Stimulated activated effector memory CD8-positive, alpha-beta T cell treated with anti-CD3 and anti-CD28 coated beads, Interleukin-12 subunit alpha, Interleukin-12 subunit beta, amount 100 ng/mL, for 72 hours (primary cell): ENCODE results near the gene IFNK.

Experiments used
- ATAC-seq: fragments of 150-1000 bp; cut with Tn5 transposase; 2 replicates; pipeline ENCODE4 v1.10.0; 2021
- DNase-seq, 2 donors: peaks; one replicate each; pipeline ENCODE4 v3.0.0; 2021 to 2022; ENCODE audit warnings: low spot score in 2 of 2
- H3K27ac Mint-ChIP-seq: one replicate; pipeline ENCODE4 v1.8.0; 2022; ENCODE audit warnings: mild to moderate bottlenecking, mixed read lengths
- H3K36me3 Mint-ChIP-seq: one replicate; pipeline ENCODE4 v1.8.0; 2022; ENCODE audit warnings: mild to moderate bottlenecking, mixed read lengths
- H3K4me1 Mint-ChIP-seq: one replicate; pipeline ENCODE4 v1.8.0; 2022; ENCODE audit warnings: mixed read lengths
- H3K4me3 Mint-ChIP-seq: one replicate; pipeline ENCODE4 v1.8.0; 2022; ENCODE audit warnings: mild to moderate bottlenecking, mixed read lengths
- H3K9me3 Mint-ChIP-seq: one replicate; pipeline ENCODE4 v1.8.0; 2022; ENCODE audit warnings: mixed read lengths

The IFNK gene

DNA sequence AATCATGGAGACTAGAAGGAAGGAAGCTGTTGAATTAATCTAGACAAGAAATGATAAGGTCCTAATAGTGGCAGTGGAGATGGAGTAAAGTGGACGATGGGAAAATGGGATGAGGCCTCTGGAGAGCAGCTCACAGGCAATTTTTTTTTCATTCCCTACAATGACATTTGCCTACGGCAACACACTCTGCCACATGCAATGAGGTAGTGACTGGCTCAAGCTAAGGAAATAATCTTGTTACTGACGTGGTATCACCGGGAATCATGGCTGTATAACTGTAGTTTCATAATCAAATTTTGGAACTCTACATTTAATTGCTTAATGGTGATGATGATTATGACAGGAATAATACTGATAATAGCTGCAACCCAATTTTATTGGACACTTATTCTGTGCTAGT is 17.6 kb downstream of the IFNK start:
- H3K4me1 Mint-ChIP-seq = no peaks in the 10 kb centered on the region
- H3K27ac Mint-ChIP-seq = no peak overlapping the region
- peaks cover under 1% of the 10 kb centered on the region for H3K36me3 Mint-ChIP-seq
- H3K4me3 Mint-ChIP-seq = no peak overlapping the region
- H3K9me3 Mint-ChIP-seq = no peaks in the 10 kb centered on the region
- ATAC-seq (no peak), DNase-seq (no peak)

DNA sequence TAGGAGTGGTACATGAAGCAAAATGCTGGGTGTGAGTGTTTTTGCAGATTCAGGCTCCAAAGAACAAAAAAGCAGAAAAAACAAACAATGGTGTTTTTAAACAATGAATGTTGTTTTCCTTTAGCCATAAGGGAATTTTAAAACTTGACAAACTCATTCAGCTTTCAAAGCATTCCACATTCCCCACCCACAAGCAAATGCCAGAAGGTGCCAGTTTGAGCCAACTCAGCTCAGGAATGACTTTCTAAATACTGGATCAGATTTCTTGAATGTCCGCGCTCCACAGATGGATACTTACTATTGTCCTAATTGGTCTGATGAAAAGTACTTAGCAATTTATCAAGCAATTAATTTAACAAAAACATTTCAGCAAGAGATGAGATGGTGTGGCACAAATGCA is 18.4 kb downstream of the IFNK start:
- no peak overlapping the region for H3K27ac Mint-ChIP-seq
- H3K36me3 Mint-ChIP-seq = peaks cover 6% of the 10 kb centered on the region
- no peaks in the 10 kb centered on the region for H3K4me1 Mint-ChIP-seq
- ATAC-seq = no peak
- no peak overlapping the region for H3K4me3 Mint-ChIP-seq
- no peak for DNase-seq
- no peaks in the 10 kb centered on the region for H3K9me3 Mint-ChIP-seq

DNA sequence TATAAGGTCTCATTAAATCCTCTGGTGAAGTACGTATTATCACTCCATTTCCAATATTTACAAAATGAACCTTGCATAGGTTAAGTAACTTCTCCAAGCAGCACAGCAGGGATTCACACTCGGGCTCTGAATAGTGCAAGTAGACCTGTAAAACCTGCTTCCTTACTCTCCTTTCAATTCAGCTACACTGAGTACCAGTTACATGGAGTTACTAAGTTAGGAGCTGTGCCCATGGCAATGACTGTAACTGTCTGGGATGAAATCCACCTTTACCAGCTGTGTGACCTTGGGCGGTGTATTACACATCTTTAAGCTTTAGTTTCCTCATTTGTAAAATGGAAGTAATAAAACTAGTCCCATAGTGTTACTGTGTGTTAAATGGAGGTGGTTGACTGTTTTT is 21.4 kb downstream of the IFNK start:
- Mint-ChIP-seq H3K4me3 (no peak overlapping the region), H3K27ac (no peak overlapping the region), H3K36me3 (peaks cover 13% of the 10 kb centered on the region), H3K4me1 (no peaks in the 10 kb centered on the region), H3K9me3 (no peaks in the 10 kb centered on the region)
- no peak for ATAC-seq
- no peak for DNase-seq

DNA sequence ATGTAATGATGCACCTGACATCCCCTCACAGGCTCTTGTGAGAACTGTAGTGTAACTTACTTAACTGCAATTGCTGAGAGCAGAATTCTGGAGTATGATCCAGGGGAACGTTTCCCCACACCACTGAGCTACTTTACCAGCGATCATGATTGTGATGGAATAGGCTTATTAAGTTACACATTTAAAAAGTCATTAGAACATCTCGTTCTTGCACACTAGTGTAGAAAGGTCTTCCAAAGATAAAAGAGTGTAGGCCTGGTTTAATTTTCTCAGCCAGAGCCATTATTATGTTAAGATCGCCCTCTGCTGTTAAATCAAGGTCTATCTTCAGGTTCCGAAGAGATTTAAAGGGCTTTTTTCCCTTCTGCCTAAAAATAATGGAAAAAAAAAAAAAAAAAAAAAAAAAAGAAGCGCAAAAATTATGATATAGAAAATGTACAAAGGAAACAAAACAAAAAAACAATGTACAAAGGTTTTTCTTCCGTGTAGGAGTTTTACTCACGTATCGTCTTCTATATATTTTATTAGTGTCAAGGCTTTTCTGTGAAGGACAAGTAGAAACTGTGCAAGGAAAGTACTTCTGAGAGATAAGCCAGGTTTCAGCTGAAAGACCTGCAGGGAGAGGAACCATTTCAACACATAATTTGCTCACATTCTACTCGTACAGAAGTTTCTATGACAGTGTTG is 24.1 kb downstream of the IFNK start:
- H3K4me3 Mint-ChIP-seq = no peak overlapping the region
- no peak for ATAC-seq
- no peaks in the 10 kb centered on the region for H3K9me3 Mint-ChIP-seq
- H3K36me3 Mint-ChIP-seq = peaks cover 19% of the 10 kb centered on the region
- H3K4me1 Mint-ChIP-seq = no peaks in the 10 kb centered on the region
- DNase-seq = no peak
- no peak overlapping the region for H3K27ac Mint-ChIP-seq

DNA sequence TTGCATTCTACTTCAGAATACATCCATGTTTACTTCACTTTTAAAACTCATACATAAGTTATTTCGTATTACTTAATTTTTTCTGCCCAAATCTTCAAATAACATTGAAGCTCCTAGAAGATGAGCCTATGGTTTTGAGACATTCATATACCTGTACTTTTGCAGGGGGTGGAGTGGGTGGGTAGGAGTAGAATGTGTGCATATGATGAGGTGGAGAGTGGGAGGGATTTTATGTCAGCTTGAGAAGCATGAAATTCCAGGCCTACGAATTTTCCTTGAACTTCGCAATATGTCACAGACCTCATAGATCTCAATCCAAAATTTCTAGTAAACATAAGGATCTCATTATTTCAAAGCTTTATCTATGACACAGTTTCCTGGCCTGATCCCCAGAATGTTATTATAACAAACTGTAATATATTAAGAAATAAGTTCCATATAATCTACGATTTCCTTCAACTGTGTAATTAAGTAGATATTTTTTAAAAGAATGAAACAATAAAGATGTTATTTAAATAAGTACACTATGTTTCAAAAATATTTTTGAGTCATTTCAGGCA is 25.2 kb downstream of the IFNK start:
- Mint-ChIP-seq H3K4me3 (no peak overlapping the region), H3K9me3 (no peaks in the 10 kb centered on the region), H3K4me1 (no peaks in the 10 kb centered on the region), H3K27ac (no peak overlapping the region), H3K36me3 (peaks cover 28% of the 10 kb centered on the region)
- DNase-seq = no peak
- ATAC-seq = no peak

DNA sequence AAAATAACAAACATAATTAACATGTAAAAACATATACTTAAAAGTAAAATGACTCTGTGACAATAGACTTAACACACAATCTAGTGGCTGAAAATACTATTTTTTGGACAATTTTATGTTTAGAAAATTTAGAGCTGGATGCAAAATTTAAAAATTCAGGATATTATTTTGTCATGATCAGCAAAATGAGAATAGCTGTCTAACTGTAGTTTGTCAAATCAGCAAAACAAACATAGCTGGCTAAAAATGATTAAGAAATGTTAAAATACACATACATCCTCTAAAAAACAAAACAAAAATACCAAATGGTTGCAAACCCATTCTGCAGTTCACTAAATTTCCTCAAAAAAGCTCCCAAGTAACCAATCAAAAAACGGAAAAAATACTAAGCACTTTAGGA is 30.6 kb downstream of the IFNK start:
- Mint-ChIP-seq H3K4me1 (no peaks in the 10 kb centered on the region), H3K27ac (no peak overlapping the region), H3K4me3 (no peak overlapping the region), H3K9me3 (no peaks in the 10 kb centered on the region), H3K36me3 (peaks cover 30% of the 10 kb centered on the region)
- no peak for DNase-seq
- ATAC-seq = no peak

DNA sequence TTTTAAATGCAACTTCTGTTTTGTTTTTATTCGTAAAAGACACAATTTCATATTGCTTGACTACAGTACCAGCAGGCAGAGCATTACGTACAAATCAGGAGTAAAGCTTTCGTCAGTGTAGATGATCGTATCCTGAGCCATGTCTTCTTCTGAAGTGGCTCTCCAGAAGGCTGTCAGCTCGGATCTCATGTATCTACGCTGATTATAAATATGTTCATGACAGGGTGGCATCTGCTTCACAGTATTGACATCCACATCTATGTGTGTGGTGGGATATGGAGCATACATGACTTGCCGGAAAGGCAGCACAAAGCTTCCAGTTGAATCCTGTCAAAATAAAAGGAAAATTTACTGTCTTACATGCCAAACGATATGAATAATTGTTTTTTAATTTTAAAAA is 32.4 kb downstream of the IFNK start:
- H3K9me3 Mint-ChIP-seq = no peaks in the 10 kb centered on the region
- peaks cover 31% of the 10 kb centered on the region for H3K36me3 Mint-ChIP-seq
- H3K27ac Mint-ChIP-seq = no peak overlapping the region
- DNase-seq (no peak), ATAC-seq (no peak)
- H3K4me1 Mint-ChIP-seq = peaks cover 1% of the 10 kb centered on the region
- no peak overlapping the region for H3K4me3 Mint-ChIP-seq

DNA sequence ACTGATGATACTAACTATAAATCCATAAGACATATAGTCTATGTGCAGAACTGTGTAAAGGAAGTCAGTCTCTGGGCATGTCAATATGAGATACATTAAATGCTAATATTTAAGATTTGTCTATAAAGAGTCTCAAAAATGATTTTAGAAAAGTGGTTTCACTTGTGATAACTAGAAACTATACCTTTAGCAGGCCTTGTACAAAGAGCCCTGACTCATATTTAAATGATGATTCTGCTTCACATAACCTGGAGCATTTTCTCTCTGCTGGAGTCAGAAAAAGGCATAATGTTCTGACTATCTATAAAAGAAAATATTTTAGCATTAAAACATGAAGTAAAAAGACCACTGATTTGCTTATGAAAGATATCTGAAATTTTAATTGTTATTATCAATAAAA is 34.2 kb downstream of the IFNK start:
- H3K9me3 Mint-ChIP-seq = no peaks in the 10 kb centered on the region
- no peak for ATAC-seq
- no peak overlapping the region for H3K4me3 Mint-ChIP-seq
- H3K27ac Mint-ChIP-seq = no peak overlapping the region
- H3K4me1 Mint-ChIP-seq = peaks cover 6% of the 10 kb centered on the region
- no peak for DNase-seq
- H3K36me3 Mint-ChIP-seq = peaks cover 30% of the 10 kb centered on the region

DNA sequence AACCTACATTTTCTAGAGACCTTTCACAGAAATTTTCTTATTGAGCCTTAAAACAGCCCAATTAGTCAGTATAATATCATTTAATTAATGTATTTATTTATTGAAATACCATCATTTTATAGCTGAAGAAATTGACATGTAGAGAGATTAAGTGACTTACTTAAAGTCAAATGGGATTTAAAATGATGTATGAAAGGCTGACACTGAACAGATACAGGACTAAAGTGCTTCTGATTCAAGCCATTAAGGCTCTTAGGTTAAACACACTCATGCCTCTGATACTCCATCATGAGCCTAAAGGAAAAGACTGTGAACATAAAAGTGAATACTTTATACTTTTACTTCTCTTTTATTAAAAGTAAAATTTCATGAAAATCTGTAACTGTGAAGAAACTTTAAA is 36.4 kb downstream of the IFNK start:
- DNase-seq (no peak), ATAC-seq (no peak)
- Mint-ChIP-seq H3K36me3 (peaks cover 19% of the 10 kb centered on the region), H3K27ac (no peak overlapping the region), H3K4me1 (peaks cover 6% of the 10 kb centered on the region), H3K9me3 (no peaks in the 10 kb centered on the region), H3K4me3 (no peak overlapping the region)

DNA sequence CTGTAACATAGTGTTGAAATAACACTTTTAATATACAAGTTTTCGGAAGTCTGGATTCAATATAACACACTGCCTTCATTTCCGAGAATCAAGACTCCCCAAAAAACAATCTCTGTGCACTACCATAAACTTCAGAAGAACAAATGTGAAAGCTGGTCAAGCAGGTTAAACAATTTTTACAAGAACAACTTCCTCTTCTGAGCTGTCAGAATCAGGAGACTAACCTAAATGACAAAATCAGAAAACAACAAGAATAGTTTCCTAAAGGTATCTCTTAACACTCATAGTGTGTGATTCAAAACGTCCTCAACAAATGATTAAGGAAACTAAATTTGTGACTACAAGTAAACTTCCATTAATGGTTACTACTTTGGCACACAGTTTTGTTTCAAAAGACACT is 37.6 kb downstream of the IFNK start:
- no peak for DNase-seq
- Mint-ChIP-seq H3K36me3 (peaks cover 18% of the 10 kb centered on the region), H3K4me3 (no peak overlapping the region), H3K4me1 (peaks cover 6% of the 10 kb centered on the region), H3K27ac (no peak overlapping the region), H3K9me3 (no peaks in the 10 kb centered on the region)
- peak; percentile 68 for ATAC-seq

DNA sequence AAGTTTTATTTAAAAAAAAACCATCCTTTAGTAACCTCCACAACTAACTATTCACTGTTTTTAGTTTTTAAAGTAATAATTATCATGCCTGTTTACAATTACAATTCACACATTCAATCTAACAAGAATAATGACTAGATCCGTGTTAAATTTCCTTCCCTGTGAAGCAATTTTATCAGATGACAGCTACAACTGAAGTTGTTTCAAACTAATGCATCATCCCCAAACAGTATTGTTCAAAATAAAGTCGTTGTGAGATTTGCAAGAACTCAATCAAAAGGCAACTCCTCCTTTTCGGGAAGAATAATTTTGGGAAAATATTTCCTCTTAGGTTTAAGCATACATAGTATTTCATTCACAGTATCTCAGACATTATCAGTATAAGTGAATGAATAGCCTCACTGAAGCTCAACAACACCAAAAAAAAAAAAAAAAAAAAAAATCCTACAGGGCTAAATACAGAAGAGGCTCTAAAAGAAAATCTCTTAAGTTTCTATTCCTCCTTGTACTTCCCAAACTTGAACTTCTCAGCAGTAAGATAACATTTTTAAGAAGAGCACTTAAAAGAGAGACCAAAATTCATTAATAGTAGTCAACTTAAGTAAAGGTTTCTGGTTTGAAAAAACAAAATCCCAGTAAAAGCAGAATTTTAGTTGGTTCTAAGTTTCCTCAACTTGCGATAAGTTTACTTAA is 39.8 kb downstream of the IFNK start:
- Mint-ChIP-seq H3K36me3 (peaks cover 21% of the 10 kb centered on the region), H3K4me1 (peaks cover 11% of the 10 kb centered on the region), H3K27ac (no peak overlapping the region), H3K4me3 (no peak overlapping the region), H3K9me3 (no peaks in the 10 kb centered on the region)
- DNase-seq (no peak), ATAC-seq (no peak)

DNA sequence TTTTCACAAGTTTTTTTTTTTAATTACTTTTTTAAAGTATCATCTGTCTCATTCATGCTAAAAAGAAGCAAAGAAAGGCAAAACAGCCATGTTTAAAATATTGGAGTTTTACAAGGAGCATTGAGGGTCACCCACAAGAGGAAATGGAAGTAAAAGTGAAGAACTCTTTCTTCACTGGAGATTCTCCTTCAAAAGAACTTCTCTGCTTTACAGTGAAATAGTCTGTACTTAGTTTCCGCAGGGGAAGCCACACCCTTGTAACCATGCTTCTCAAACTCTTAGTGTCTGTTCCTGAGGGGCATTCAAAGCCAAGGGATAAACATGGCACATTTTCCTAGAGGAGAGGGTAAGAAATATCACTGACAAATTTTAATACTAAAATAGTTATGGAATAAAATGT is 40.6 kb downstream of the IFNK start:
- Mint-ChIP-seq H3K4me3 (no peak overlapping the region), H3K4me1 (peaks cover 11% of the 10 kb centered on the region), H3K27ac (no peak overlapping the region), H3K36me3 (peaks cover 21% of the 10 kb centered on the region), H3K9me3 (no peaks in the 10 kb centered on the region)
- ATAC-seq = no peak
- no peak for DNase-seq

DNA sequence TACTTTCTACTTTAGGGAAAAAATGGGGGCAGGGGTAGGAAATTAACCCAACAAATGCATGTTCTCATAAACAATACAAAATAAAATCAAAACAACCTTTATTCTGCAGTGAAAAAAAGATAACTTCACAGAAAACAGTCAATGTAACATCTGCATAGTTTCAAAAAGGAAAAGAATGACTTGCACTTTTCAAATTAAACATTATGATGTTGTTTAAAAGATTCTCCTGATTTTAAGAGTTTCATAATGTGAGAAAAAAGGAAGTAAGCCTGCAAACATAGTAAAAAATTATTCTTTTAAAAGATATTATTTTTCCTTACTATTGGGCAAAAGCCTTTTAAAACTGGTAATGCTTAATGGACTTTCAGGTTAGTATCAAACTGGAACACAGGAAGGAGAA is 41.6 kb downstream of the IFNK start:
- Mint-ChIP-seq H3K9me3 (no peaks in the 10 kb centered on the region), H3K4me3 (no peak overlapping the region), H3K27ac (no peak overlapping the region), H3K4me1 (peaks cover 11% of the 10 kb centered on the region), H3K36me3 (peaks cover 21% of the 10 kb centered on the region)
- DNase-seq (no peak), ATAC-seq (no peak)

DNA sequence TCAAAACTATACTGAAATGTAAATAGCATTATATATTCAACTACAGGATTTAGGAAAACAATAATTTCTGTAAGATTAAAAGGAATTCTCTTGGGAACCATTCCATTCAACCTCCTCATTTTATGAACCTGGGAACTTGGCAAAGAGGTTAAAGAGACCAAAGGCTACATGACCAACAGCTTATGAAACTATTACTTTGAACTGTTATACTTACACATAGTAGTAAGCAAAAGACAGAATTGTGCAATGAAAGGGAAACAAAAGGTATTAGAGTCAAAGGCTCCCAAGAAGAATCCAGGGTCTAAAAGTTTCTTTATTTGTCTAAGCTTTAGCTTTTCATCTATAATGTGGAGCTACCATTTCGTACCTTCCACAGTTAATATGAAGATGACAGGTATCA is 42.0 kb downstream of the IFNK start:
- Mint-ChIP-seq H3K27ac (no peak overlapping the region), H3K4me3 (no peak overlapping the region), H3K9me3 (no peaks in the 10 kb centered on the region), H3K4me1 (peaks cover 11% of the 10 kb centered on the region), H3K36me3 (peaks cover 21% of the 10 kb centered on the region)
- ATAC-seq = no peak
- DNase-seq = no peak

DNA sequence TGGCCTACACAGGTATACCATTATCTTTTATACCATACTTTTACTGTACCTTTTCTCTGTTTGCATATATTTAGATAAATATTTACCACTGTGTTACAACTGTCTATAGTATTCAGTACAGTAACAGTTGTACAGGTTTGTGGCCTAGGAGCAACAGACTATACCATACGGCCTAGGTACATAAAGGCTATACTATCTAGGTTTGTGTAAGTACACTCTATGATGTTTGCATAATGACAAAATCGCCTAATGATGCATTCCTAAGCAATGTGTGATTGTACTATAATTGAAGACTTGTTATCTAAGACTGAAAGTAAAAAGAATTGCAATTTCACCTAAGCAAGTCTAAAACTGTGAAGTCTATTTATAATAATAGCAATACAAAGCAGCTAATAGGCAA is 45.3 kb downstream of the IFNK start:
- Mint-ChIP-seq H3K4me1 (peaks cover 23% of the 10 kb centered on the region), H3K36me3 (peaks cover 27% of the 10 kb centered on the region), H3K4me3 (no peak overlapping the region), H3K9me3 (no peaks in the 10 kb centered on the region), H3K27ac (no peak overlapping the region)
- ATAC-seq (no peak), DNase-seq (no peak)

DNA sequence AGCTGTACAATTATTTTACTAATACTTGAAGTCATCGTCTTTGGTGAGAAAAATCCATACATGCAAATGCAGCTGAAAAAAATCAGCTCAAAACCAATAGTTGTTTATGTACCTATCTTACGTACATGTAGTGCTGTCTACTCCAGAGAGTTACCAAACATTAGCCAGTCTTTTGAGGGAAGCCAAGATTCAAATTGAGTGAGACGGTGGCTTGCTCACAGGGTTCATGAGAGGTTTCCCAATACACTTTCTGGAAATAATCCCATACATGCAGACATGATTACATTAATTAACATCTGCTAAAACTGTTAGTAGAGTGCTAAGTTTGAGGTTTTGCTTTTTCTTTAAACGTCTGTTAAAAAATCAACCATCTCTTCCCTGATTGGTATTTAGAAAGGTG is 46.9 kb downstream of the IFNK start:
- Mint-ChIP-seq H3K27ac (no peak overlapping the region), H3K4me3 (no peak overlapping the region), H3K4me1 (peaks cover 23% of the 10 kb centered on the region), H3K9me3 (no peaks in the 10 kb centered on the region), H3K36me3 (peaks cover 25% of the 10 kb centered on the region)
- no peak for DNase-seq
- no peak for ATAC-seq
